GM21737 (cell line): ENCODE measurements around the gene GGTLC2.
"Not testable (repeated sequence)": the region's sequence is repeated elsewhere in the genome, so short reads cannot be mapped to it uniquely, and the experiment has no call there.

ENCODE experiments used
- ATAC-seq: cut with Tn5 transposase; IDR thresholded peaks from one replicate; pipeline ENCODE4 v1.9.1; 2021; ENCODE audit warnings: mild to moderate bottlenecking, moderate library complexity; ENCODE audit not compliant: unreplicated experiment

Gene GGTLC2

GRCh38 chr22:22644314-22644713 is at the start of gene GGTLC2:
Gene GGTLC2, plus strand, starts transcription at chr22:22644614. Its CDS starts 1,732 bp downstream, at chr22:22646346.
- ATAC-seq, result not testable (repeated sequence)

- no peak for ATAC-seq
Measured at GRCh38 chr22:22595001-22595835, 49.2 kb upstream of the GGTLC2 start.

GRCh38 chr22:22598144-22598543 is 46.3 kb upstream of the GGTLC2 start:
- ATAC-seq, result no peak

- ATAC-seq, result no peak
Measured at GRCh38 chr22:22599248-22599647, 45.2 kb upstream of the GGTLC2 start.

GRCh38 chr22:22600531-22601261 is 43.7 kb upstream of the GGTLC2 start:
- ATAC-seq, result no peak

- ATAC-seq, result no peak
Measured at GRCh38 chr22:22603470-22603947, 40.9 kb upstream of the GGTLC2 start.

- ATAC-seq, result no peak
Measured at GRCh38 chr22:22604326-22605073, 39.9 kb upstream of the GGTLC2 start.

- no peak for ATAC-seq
Measured at GRCh38 chr22:22605074-22605404, 39.4 kb upstream of the GGTLC2 start.

GRCh38 chr22:22608022-22608421 is 36.4 kb upstream of the GGTLC2 start:
- not testable (repeated sequence) for ATAC-seq

- no peak for ATAC-seq
Measured at GRCh38 chr22:22609291-22609690, 35.1 kb upstream of the GGTLC2 start.

- no peak for ATAC-seq
Measured at GRCh38 chr22:22612516-22612915, 31.9 kb upstream of the GGTLC2 start.

- no peak for ATAC-seq
Measured at GRCh38 chr22:22614065-22614464, 30.3 kb upstream of the GGTLC2 start.

GRCh38 chr22:22616636-22617035 is 27.8 kb upstream of the GGTLC2 start:
- no peak for ATAC-seq

- no peak for ATAC-seq
Measured at GRCh38 chr22:22618448-22618847, 26.0 kb upstream of the GGTLC2 start.

- no peak for ATAC-seq
Measured at GRCh38 chr22:22618923-22619322, 25.5 kb upstream of the GGTLC2 start.

- no peak for ATAC-seq
Measured at GRCh38 chr22:22619765-22620414, 24.5 kb upstream of the GGTLC2 start.

- ATAC-seq, result not testable (repeated sequence)
Measured at GRCh38 chr22:22628546-22629495, 15.6 kb upstream of the GGTLC2 start.

- not testable (repeated sequence) for ATAC-seq
Measured at GRCh38 chr22:22631223-22631652, 13.2 kb upstream of the GGTLC2 start.

GRCh38 chr22:22632226-22632625 is 12.2 kb upstream of the GGTLC2 start:
- ATAC-seq, result not testable (repeated sequence)

- not testable (repeated sequence) for ATAC-seq
Measured at GRCh38 chr22:22633533-22633932, 10.9 kb upstream of the GGTLC2 start.
